GM12878 (cell line): ENCODE results near the gene AP1S1. TPM values are rescaled to one million over a fixed set of nuclear protein-coding genes. Genes with fewer than 3 reads are reported as not detected.

Experiments used
- ATAC-seq: fragments of 200-7000 bp; cut with Tn5 transposase; 3 replicates; pipeline ENCODE4 v1.9.1; 2020; ENCODE audit warnings: mild to moderate bottlenecking, moderate library complexity
- BruUV-seq: library from RNA; stranded (reverse); fragments of 400-500 nt; replicated peaks from 2 replicates; lab custom pipeline; 2021; lab: Mats Ljungman, UMichigan
- CTCF ChIA-PET: fragments of 300-600 bp; sonication (Branson Sonifier 250); formaldehyde crosslinking; extraction: SDS; loops from one replicate; lab custom pipeline; 2021; ENCODE audit warnings: inconsistent platforms; lab: Yijun Ruan, JAX
- POLR2A ChIA-PET: fragments of 350-600 bp; formaldehyde crosslinking; extraction: SDS; loops from one replicate; lab custom pipeline; 2021; ENCODE audit warnings: inconsistent platforms; lab: Charles Lee
- RAD21 ChIA-PET: fragments of 300-600 bp; sonication (Branson Sonifier 250); formaldehyde crosslinking; loops from one replicate; lab custom pipeline; 2023; ENCODE audit warnings: antibody characterized with exemption; ENCODE audit not compliant: unreplicated experiment; lab: Charles Lee
- SMC1A ChIA-PET: fragments of 300-600 bp; sonication (Branson Sonifier 250); formaldehyde crosslinking; loops from one replicate; lab custom pipeline; 2023; ENCODE audit not compliant: unreplicated experiment, uncharacterized antibody; lab: Charles Lee
- DNase-seq: peaks from one replicate; pipeline ENCODE4 v3.0.0-alpha.2; 2011; ENCODE audit warnings: low read depth, low spot score
- FAIRE-seq: peaks from 3 replicates; lab custom pipeline; 2011; peaks lifted over from hg19 to GRCh38; lab: Jason Lieb, UNC
- H2AFZ ChIP-seq: 2 replicates; pipeline ENCODE4 v1.6.0; 2011; ENCODE audit warnings: low read depth, low read length, control low read depth; ENCODE audit not compliant: control insufficient read depth
- H3K27ac ChIP-seq: 2 replicates; pipeline ENCODE4 v1.5.1; 2011; ENCODE audit warnings: control low read depth; ENCODE audit not compliant: control insufficient read depth, insufficient read depth
- H3K27me3 ChIP-seq, 2 experiments: replicated peaks in 1 of 2; 2 replicates each; pipeline versions ENCODE4 v1.6.0 to v1.6.1; 2011; ENCODE audit warnings: low read length in 1 of 2; ENCODE audit not compliant: control insufficient read depth in 2 of 2, insufficient read depth in 2 of 2
- H3K36me3 ChIP-seq, 2 experiments: 2 replicates each; pipeline ENCODE4 v1.5.1; 2011; ENCODE audit warnings: low read length in 1 of 2; ENCODE audit not compliant: control insufficient read depth in 2 of 2, insufficient read depth in 2 of 2
- H3K4me1 ChIP-seq: 2 replicates; pipeline ENCODE4 v1.6.1; 2011; ENCODE audit warnings: mild to moderate bottlenecking, low read length, moderate library complexity, mixed read lengths; ENCODE audit not compliant: control insufficient read depth, insufficient read depth
- H3K4me2 ChIP-seq: 2 replicates; pipeline ENCODE4 v1.6.0; 2011; ENCODE audit warnings: control low read depth; ENCODE audit not compliant: control insufficient read depth, insufficient read depth
- H3K4me3 ChIP-seq: fragments of 200-600 bp; sonication (generic); 2 replicates; pipeline ENCODE4 v1.5.1; 2016
- H3K79me2 ChIP-seq: 2 replicates; pipeline ENCODE4 v1.6.0; 2011; ENCODE audit warnings: low read length; ENCODE audit not compliant: control insufficient read depth, insufficient read depth
- H3K9ac ChIP-seq: 2 replicates; pipeline ENCODE4 v1.8.0; 2011; ENCODE audit warnings: low read length, control low read depth, mixed read lengths; ENCODE audit not compliant: control insufficient read depth, insufficient read depth
- H3K9me3 ChIP-seq: replicated peaks from 3 replicates; pipeline ENCODE4 v1.5.1; 2011; ENCODE audit warnings: mild to moderate bottlenecking, low read length; ENCODE audit not compliant: control insufficient read depth, insufficient read depth
- H4K20me1 ChIP-seq: 2 replicates; pipeline ENCODE4 v1.6.0; 2011; ENCODE audit not compliant: control insufficient read depth, insufficient read depth
- ATF7 ChIP-seq: fragments of 450-650 bp; IDR thresholded peaks from 2 replicates; pipeline ENCODE4 v1.6.1; 2016; ENCODE audit warnings: low read depth, mild to moderate bottlenecking
- HDAC2 ChIP-seq: fragments of 200-600 bp; sonication (generic); IDR thresholded peaks from 2 replicates; pipeline ENCODE4 v1.6.1; 2017
- NFYB ChIP-seq: IDR thresholded peaks from 2 replicates; pipeline ENCODE4 v1.6.1; 2011; ENCODE audit warnings: low read depth, mild to moderate bottlenecking, low read length, improper control_type of control experiment, moderate library complexity; ENCODE audit not compliant: insufficient read depth
- NRF1 ChIP-seq: conservative IDR thresholded peaks from 2 replicates; pipeline ENCODE4 v1.6.1; 2011; ENCODE audit warnings: mild to moderate bottlenecking, low read depth, low read length, improper control_type of control experiment
- SRF ChIP-seq, 2 experiments: IDR thresholded peaks; 2 replicates each; pipeline ENCODE4 v1.6.1; 2011; ENCODE audit warnings: low read depth in 2 of 2, low read length in 2 of 2, mild to moderate bottlenecking in 1 of 2, moderate library complexity in 1 of 2
- TCF3 ChIP-seq: IDR thresholded peaks from 2 replicates; pipeline ENCODE4 v1.6.1; 2012; ENCODE audit warnings: low read depth, mild to moderate bottlenecking, low read length, borderline replicate concordance; ENCODE audit not compliant: insufficient read depth
- ZNF24 ChIP-seq: fragments of 450-650 bp; IDR thresholded peaks from 2 replicates; pipeline ENCODE4 v1.6.1; 2017; ENCODE audit warnings: antibody characterized with exemption, mild to moderate bottlenecking
- ZNF622 ChIP-seq: fragments of 450-650 bp; IDR thresholded peaks from 2 replicates; pipeline ENCODE4 v1.6.1; 2017; ENCODE audit warnings: mild to moderate bottlenecking, inconsistent platforms
- WGBS: methylation state at CpG from one replicate; pipeline ENCODE4 v1.1.6; 2016; ENCODE audit warnings: low lambda C conversion rate; ENCODE audit not compliant: insufficient replicate concordance, insufficient coverage; ENCODE audit errors: missing lambda C conversion rate; 5-methylcytosine and 5-hydroxymethylcytosine counted together
- in situ Hi-C: fragments of 300-500 bp; cut with MboI; formaldehyde crosslinking; loops from 9 replicates; pipeline ENCODE4 v1.14.3; 2018; ENCODE audit warnings: mixed read lengths
- intact Hi-C: fragments of 100-400 bp; cut with micrococcal nuclease; formaldehyde crosslinking; loops from one replicate; pipeline ENCODE4 v1.14.2; 2022; ENCODE audit not compliant: unreplicated experiment
- polyA plus RNA-seq, 11 experiments: library from polyadenylated mRNA; depleted of rRNA in 4 of 11; unstranded in 6 of 11; stranded (reverse) in 5 of 11; fragments of >200 nt; fragmentation: Nextera tagmentation in 4 of 11; fragmentation: Illumina TruSeq in 1 of 11; extraction: Ambion mirVana in 4 of 11; extraction: Trizol in 1 of 11; gene quantifications; 1 replicate in 1 of 11; 2 replicates in 10 of 11; pipeline versions ENCODE4 v1.2.1 to v1.2.3, GENCODE V29; 2011 to 2016; ENCODE audit warnings: inconsistent platforms in 2 of 11, missing spikeins in 2 of 11, low read depth in 1 of 11
- total RNA-seq, 4 experiments: library from RNA; depleted of rRNA in 3 of 4; stranded (reverse); fragments of >200 nt in 3 of 4; fragmentation: Illumina TruSeq in 1 of 4; extraction: Trizol in 1 of 4; gene quantifications; 2 replicates each; pipeline versions ENCODE4 v1.2.1 to v1.2.3, GENCODE V29; 2013 to 2021
- TF ChIP-seq, protein P1 (sequence below): fragments of 450-650 bp; IDR thresholded peaks from 2 replicates; pipeline ENCODE4 v1.6.1; 2017; ENCODE audit warnings: antibody characterized with exemption, mild to moderate bottlenecking, moderate library complexity
- TF ChIP-seq, protein P2 (sequence below): fragments of 450-650 bp; IDR thresholded peaks from 2 replicates; pipeline ENCODE4 v1.6.1; 2014; ENCODE audit warnings: mild to moderate bottlenecking
- TF ChIP-seq, protein P3 (sequence below): fragments of 450-650 bp; formaldehyde crosslinking; IDR thresholded peaks from 2 replicates; pipeline ENCODE4 v1.5.0; 2022; ENCODE audit warnings: mild to moderate bottlenecking, missing genetic modification characterization

AP1S1 gene
- total and polyA plus RNA-seq, 10 of the 15 experiments (the other 5 are each of a cell fraction or from before 2014, with no cell fraction given) = 2.5 to 121 (median 54.9) TPM

DNA sequence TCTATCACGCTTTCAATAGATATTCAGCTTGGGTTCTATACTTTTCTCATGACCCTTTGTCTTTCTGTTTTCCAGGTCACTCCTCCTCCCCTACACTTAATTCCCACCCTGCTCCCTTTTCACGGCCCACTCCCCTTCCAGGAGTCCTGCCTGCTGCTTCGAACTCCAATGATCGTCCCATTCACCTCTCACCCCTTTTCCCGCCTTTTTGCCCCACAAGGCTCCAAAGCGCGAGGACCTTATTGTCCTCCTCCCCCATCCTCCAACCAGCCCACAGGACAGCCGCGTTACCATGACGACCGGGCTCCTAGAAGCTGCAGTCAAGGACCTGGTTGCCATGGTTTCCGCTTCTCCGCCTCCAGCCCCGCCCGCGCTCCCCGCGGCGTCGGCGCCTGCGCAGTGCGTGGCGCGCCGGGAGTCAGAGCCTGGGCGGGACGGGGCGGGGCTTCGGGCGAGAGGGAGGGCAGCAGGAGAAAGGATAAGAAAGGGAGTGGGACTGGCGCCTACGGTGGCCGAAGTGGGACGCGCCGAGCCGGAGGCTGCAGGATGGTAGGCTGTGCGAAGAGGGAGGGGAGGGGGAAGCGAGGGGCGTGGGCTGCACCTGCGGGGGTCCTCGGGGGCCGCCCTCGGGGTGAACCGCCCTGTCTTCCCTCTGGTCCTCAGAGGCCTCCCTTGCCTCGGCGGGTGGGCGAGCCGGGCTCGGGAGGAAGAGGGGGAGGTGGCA is at the start of gene AP1S1 (continued):
- TF ChIP-seq, protein P1, sequence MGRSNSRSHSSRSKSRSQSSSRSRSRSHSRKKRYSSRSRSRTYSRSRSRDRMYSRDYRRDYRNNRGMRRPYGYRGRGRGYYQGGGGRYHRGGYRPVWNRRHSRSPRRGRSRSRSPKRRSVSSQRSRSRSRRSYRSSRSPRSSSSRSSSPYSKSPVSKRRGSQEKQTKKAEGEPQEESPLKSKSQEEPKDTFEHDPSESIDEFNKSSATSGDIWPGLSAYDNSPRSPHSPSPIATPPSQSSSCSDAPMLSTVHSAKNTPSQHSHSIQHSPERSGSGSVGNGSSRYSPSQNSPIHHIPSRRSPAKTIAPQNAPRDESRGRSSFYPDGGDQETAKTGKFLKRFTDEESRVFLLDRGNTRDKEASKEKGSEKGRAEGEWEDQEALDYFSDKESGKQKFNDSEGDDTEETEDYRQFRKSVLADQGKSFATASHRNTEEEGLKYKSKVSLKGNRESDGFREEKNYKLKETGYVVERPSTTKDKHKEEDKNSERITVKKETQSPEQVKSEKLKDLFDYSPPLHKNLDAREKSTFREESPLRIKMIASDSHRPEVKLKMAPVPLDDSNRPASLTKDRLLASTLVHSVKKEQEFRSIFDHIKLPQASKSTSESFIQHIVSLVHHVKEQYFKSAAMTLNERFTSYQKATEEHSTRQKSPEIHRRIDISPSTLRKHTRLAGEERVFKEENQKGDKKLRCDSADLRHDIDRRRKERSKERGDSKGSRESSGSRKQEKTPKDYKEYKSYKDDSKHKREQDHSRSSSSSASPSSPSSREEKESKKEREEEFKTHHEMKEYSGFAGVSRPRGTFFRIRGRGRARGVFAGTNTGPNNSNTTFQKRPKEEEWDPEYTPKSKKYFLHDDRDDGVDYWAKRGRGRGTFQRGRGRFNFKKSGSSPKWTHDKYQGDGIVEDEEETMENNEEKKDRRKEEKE = no peak
- TF ChIP-seq, protein P2, sequence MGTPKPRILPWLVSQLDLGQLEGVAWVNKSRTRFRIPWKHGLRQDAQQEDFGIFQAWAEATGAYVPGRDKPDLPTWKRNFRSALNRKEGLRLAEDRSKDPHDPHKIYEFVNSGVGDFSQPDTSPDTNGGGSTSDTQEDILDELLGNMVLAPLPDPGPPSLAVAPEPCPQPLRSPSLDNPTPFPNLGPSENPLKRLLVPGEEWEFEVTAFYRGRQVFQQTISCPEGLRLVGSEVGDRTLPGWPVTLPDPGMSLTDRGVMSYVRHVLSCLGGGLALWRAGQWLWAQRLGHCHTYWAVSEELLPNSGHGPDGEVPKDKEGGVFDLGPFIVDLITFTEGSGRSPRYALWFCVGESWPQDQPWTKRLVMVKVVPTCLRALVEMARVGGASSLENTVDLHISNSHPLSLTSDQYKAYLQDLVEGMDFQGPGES = no peak
- no peak for TF ChIP-seq NFYB

DNA sequence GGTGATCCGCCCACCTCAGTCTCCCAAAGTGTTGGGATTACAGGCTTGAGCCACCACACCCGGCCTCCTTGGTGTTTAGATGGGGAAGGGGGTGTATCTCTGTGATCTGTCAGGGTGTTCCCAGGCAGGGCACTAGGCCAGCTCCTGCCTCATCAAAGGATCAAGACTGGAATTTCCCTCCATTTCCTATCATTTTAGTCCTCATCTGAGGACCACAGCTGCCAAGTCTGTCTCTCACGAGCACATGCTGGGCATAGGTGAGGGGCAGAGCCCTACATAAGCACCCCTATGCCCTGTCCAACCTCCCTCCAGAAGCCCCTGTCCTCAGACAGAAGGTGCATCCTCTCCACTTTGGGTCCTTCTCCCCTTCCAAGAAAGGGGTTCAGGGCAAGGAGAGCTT is 49.5 kb upstream of the AP1S1 start:
- CTCF ChIA-PET = interaction anchor here (0.6 to 1.5 kb wide), 4 partner anchors 22 to 88 kb away, joined by 3 to 6 read pairs (median 4); partner anchors contain the start of gene SERPINE1
- in situ Hi-C loops = no loop called here
- Histone ChIP-seq H3K4me2 (no peak overlapping the region), H4K20me1 (no peaks in the 10 kb centered on the region), H3K79me2 (no peaks in the 10 kb centered on the region), H3K4me3 (no peak overlapping the region), H3K9me3 (no peaks in the 10 kb centered on the region), H3K9ac (no peak overlapping the region), H3K27me3 (no peaks in the 10 kb centered on the region), H2AFZ (no peak overlapping the region), H3K27ac (no peak overlapping the region), H3K4me1 (peaks cover 12% of the 10 kb centered on the region), H3K36me3 (no peaks in the 10 kb centered on the region)
- 19% methylated on average over 3 of the region's 3 CpGs for WGBS
- BruUV-seq = no TSS peak
- SMC1A ChIA-PET = no interaction called here
- DNase-seq (no peak), FAIRE-seq (no peak), ATAC-seq (no peak)
- POLR2A ChIA-PET = interaction anchor here (1.1 kb wide), 1 partner anchor 86 kb away, joined by 3 read pairs; no protein-coding TSS in a partner anchor
- intact Hi-C loops = no loop called here
- RAD21 ChIA-PET = interaction anchor here (1.3 to 1.6 kb wide), 2 partner anchors 19 kb away, joined by 3 to 4 read pairs; partner anchors contain the start of gene TRIM56
- TF ChIP-seq NRF1 = no peak
- TF ChIP-seq HDAC2 = no peak
- no peak for TF ChIP-seq ZNF622
- TF ChIP-seq SRF (IDR thresholded peaks at IDR 0.05; ENCODE audit: low read depth in 2 of 2, low read length in 2 of 2) = no peak
- TF ChIP-seq, protein P3, sequence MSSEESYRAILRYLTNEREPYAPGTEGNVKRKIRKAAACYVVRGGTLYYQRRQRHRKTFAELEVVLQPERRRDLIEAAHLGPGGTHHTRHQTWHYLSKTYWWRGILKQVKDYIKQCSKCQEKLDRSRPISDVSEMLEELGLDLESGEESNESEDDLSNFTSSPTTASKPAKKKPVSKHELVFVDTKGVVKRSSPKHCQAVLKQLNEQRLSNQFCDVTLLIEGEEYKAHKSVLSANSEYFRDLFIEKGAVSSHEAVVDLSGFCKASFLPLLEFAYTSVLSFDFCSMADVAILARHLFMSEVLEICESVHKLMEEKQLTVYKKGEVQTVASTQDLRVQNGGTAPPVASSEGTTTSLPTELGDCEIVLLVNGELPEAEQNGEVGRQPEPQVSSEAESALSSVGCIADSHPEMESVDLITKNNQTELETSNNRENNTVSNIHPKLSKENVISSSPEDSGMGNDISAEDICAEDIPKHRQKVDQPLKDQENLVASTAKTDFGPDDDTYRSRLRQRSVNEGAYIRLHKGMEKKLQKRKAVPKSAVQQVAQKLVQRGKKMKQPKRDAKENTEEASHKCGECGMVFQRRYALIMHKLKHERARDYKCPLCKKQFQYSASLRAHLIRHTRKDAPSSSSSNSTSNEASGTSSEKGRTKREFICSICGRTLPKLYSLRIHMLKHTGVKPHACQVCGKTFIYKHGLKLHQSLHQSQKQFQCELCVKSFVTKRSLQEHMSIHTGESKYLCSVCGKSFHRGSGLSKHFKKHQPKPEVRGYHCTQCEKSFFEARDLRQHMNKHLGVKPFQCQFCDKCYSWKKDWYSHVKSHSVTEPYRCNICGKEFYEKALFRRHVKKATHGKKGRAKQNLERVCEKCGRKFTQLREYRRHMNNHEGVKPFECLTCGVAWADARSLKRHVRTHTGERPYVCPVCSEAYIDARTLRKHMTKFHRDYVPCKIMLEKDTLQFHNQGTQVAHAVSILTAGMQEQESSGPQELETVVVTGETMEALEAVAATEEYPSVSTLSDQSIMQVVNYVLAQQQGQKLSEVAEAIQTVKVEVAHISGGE = no peak
- TF ChIP-seq ZNF24 = no peak
- TF ChIP-seq TCF3 = no peak
- no peak for TF ChIP-seq ATF7
